CD4-positive, alpha-beta memory T cell (primary cell): ENCODE results near the gene KPTN. TPM values are rescaled to one million over a fixed set of nuclear protein-coding genes. Genes with fewer than 3 reads are reported as not detected.

Experiments used
- CTCF ChIA-PET: fragments of 350-600 bp; sonication (Branson Sonifier 250); formaldehyde crosslinking; loops from one replicate; lab custom pipeline; 2021; ENCODE audit warnings: inconsistent platforms; ENCODE audit not compliant: partially characterized antibody; lab: Charles Lee
- POLR2A ChIA-PET: fragments of 350-600 bp; sonication (Branson Sonifier 250); formaldehyde crosslinking; loops from one replicate; lab custom pipeline; 2021; ENCODE audit not compliant: partially characterized antibody; lab: Charles Lee
- DNase-seq, 5 donors: peaks; one replicate each; pipeline versions ENCODE4 v3.0.0 to v3.0.0-alpha.2; 2020 to 2022; ENCODE audit warnings: mixed read lengths in 1 of 5
- H3K27ac ChIP-seq: one replicate; pipeline ENCODE4 v1.7.0; 2013; ENCODE audit warnings: low read depth, low read length
- H3K27me3 ChIP-seq: 2 replicates; pipeline ENCODE4 v1.7.0; 2013; ENCODE audit warnings: mild to moderate bottlenecking, low read length, moderate library complexity; ENCODE audit not compliant: insufficient read depth
- H3K36me3 ChIP-seq: 2 replicates; pipeline ENCODE4 v1.7.0; 2013; ENCODE audit warnings: mild to moderate bottlenecking, low read length, moderate library complexity; ENCODE audit not compliant: insufficient read depth
- H3K4me1 ChIP-seq: 2 replicates; pipeline ENCODE4 v1.7.0; 2013; ENCODE audit warnings: mild to moderate bottlenecking, low read length, moderate library complexity; ENCODE audit not compliant: insufficient read depth
- H3K4me3 ChIP-seq, 2 donors: one replicate each; pipeline ENCODE4 v1.7.0; 2013; ENCODE audit warnings: low read length in 2 of 2, mild to moderate bottlenecking in 1 of 2
- H3K9me3 ChIP-seq, 2 donors: one replicate each; pipeline ENCODE4 v1.7.0; 2013; ENCODE audit warnings: low read length in 2 of 2, control low read depth in 1 of 2; ENCODE audit not compliant: control insufficient read depth in 1 of 2
- H3K27ac Mint-ChIP-seq, 7 donors: one replicate each; pipeline ENCODE4 v1.8.0; 2020 to 2021; ENCODE audit warnings: mixed read lengths in 7 of 7, mild to moderate bottlenecking in 6 of 7, inconsistent platforms in 3 of 7, moderate library complexity in 3 of 7
- H3K27me3 Mint-ChIP-seq, 2 donors: one replicate each; pipeline ENCODE4 v1.8.0; 2020 to 2021; ENCODE audit warnings: mixed read lengths in 2 of 2
- H3K36me3 Mint-ChIP-seq, 2 donors: one replicate each; pipeline ENCODE4 v1.8.0; 2020 to 2021; ENCODE audit warnings: mixed read lengths in 2 of 2, inconsistent platforms in 1 of 2, mild to moderate bottlenecking in 1 of 2
- H3K4me1 Mint-ChIP-seq, 4 donors: one replicate each; pipeline ENCODE4 v1.8.0; 2020 to 2021; ENCODE audit warnings: mixed read lengths in 4 of 4, mild to moderate bottlenecking in 1 of 4
- H3K4me3 Mint-ChIP-seq, 8 donors: one replicate each; pipeline ENCODE4 v1.8.0; 2020 to 2021; ENCODE audit warnings: mixed read lengths in 8 of 8, mild to moderate bottlenecking in 7 of 8, moderate library complexity in 6 of 8, inconsistent platforms in 3 of 8
- H3K9me3 Mint-ChIP-seq, 8 donors: one replicate each; pipeline ENCODE4 v1.8.0; 2020 to 2021; ENCODE audit warnings: mixed read lengths in 8 of 8, mild to moderate bottlenecking in 5 of 8, inconsistent platforms in 3 of 8, moderate library complexity in 1 of 8
- intact Hi-C: fragments of 100-400 bp; cut with micrococcal nuclease; formaldehyde crosslinking; loops from one replicate; pipeline ENCODE4 v1.15.1; 2023
- polyA plus RNA-seq, 2 donors: library from polyadenylated mRNA; unstranded; fragments of 300-500 nt; fragmentation: Illumina TruSeq; gene quantifications; one replicate each; pipeline ENCODE4 v1.2.3, GENCODE V29; 2021
- total RNA-seq, 2 experiments: library from RNA; stranded (reverse); gene quantifications; one replicate each; pipeline ENCODE4 v1.2.3, GENCODE V29; 2021

Gene KPTN
- total and polyA plus RNA-seq, 4 experiments from 2014 or later, result 4.0 to 10.6 (median 4.6) TPM

DNA sequence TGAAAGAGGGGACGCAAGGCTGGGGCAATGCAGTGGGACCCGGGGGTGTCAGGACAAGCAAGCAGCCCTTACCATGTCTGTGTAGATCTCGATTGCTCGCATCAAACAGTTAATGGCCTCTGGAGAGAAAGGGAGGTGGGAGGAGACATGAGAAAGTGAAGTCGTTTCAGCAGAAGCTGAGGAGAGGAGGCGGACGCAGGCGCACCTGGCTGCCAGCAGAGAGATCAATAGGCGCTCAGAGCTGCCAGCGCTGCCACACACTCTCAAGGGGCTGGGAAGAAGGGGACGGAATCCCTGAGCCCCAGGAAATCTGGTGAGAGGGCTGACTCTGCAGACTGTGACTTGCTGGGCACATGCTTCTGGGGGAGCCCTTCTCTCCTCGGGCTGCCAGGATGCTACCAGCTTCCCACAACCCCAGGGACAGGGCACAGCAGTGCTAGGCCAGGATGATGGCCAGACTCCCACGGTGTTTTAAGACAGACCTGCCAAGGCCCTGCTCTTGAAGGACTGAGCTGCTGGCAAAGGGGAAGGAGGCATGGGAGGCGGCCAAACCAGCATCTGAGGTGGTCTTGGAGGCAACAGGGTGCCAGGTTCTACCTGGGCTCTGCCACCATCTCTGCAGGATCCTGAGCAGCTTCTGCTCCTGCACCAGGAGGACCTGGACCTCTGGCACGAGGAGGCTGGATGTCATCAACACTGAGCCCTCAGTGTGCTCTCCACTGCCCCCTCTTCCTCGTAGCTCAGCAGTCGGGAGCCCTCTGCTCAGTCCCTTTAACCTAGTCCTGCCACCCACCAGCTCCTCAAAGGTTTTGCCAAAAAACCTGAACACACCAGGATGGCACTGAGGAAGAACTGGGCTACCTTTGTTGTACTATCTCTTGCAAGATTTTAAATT is 11.7 kb upstream of the KPTN start:
- peaks cover 46% of the 10 kb centered on the region for H3K36me3 ChIP-seq
- Mint-ChIP-seq H3K36me3 (peaks cover 7 to 61% of the 10 kb centered on the region in 2 donors), H3K27me3 (no peaks in the 10 kb centered on the region), H3K27ac (peak overlapping the region in 4 of 7 donors; percentile 2 to 47 (median 22)), H3K4me1 (peaks cover 0 to 4% (median 2%) of the 10 kb centered on the region in 4 donors), H3K4me3 (no peak overlapping the region), H3K9me3 (no peaks in the 10 kb centered on the region)
- H3K4me1 ChIP-seq, result no peaks in the 10 kb centered on the region
- no peaks in the 10 kb centered on the region for H3K9me3 ChIP-seq
- H3K27me3 ChIP-seq, result no peaks in the 10 kb centered on the region
- POLR2A ChIA-PET, result interaction anchor here (1.2 to 2.0 kb wide), 2 partner anchors 12 to 14 kb away, joined by 3 to 5 read pairs; partner anchors contain the start of gene KPTN
- DNase-seq, result peak in 1 of 5 donors; percentile 22
- intact Hi-C loops, result no loop called here
- H3K27ac ChIP-seq, result no peak overlapping the region
- CTCF ChIA-PET, result interaction anchor here (1.6 kb wide), 1 partner anchor 55 kb away, joined by 3 read pairs; no protein-coding TSS in a partner anchor
- H3K4me3 ChIP-seq, result no peak overlapping the region

DNA sequence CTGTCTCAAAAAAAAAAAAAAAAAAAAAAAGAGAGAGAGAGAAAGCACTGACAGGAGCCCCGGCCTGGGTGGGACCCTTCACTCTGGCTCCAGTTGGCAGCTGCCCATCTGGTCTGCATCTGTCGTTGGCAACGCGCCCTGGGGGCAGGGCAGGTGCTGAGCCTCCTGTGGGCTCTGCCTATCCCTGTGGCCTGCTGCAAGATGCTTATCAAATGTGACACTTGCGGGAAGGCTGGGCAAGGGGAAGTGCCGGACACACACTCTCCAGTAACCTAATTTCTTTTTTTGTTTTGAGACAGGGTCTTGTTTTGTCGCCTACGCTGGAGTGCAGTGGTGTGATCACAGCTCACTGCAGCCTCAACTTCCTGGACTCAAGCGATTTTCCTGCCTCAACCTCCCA is 10.7 kb upstream of the KPTN start:
- Histone ChIP-seq H3K27me3 (no peaks in the 10 kb centered on the region), H3K36me3 (peaks cover 46% of the 10 kb centered on the region), H3K4me1 (no peaks in the 10 kb centered on the region), H3K9me3 (no peaks in the 10 kb centered on the region), H3K27ac (no peak overlapping the region), H3K4me3 (no peak overlapping the region)
- CTCF ChIA-PET, result no interaction called here
- Mint-ChIP-seq H3K27me3 (no peaks in the 10 kb centered on the region), H3K36me3 (peaks cover 11 to 63% of the 10 kb centered on the region in 2 donors), H3K9me3 (peaks cover 0 to 2% (median 0%) of the 10 kb centered on the region in 8 donors), H3K4me3 (no peak overlapping the region), H3K27ac (peak overlapping the region in 1 of 7 donors; percentile 55), H3K4me1 (peaks cover 0 to 8% (median 2%) of the 10 kb centered on the region in 4 donors)
- peak in 1 of 5 donors; percentile 4 for DNase-seq
- intact Hi-C loops, result no loop called here
- POLR2A ChIA-PET, result interaction anchor here (1.2 to 2.0 kb wide), 2 partner anchors 11 to 15 kb away, joined by 3 to 5 read pairs; partner anchors contain the start of gene KPTN

DNA sequence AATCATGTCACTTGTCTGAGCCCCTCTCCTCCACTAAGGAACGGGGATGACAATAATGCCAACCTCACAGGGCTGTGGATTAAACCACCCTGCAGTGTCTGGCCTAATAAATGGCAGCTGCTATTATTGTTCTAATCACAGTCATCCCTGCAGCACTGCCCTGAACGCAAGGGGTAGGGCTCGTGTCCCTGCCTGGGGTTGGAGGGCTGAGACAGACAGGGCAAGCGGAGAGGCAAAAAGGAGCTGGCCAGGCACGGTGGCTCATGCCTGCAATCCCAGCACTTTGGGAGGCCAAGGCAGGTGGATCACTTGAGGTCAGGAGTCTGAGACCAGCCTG is 10.2 kb upstream of the KPTN start:
- no peaks in the 10 kb centered on the region for H3K4me1 ChIP-seq
- peak in 1 of 5 donors; percentile 7 for DNase-seq
- intact Hi-C loops, result no loop called here
- H3K4me3 ChIP-seq, result no peak overlapping the region
- H3K27me3 ChIP-seq, result no peaks in the 10 kb centered on the region
- Mint-ChIP-seq H3K4me3 (no peak overlapping the region), H3K36me3 (peaks cover 11 to 62% of the 10 kb centered on the region in 2 donors), H3K27me3 (no peaks in the 10 kb centered on the region), H3K9me3 (peaks cover 0 to 2% (median 0%) of the 10 kb centered on the region in 8 donors), H3K27ac (peak overlapping the region in 1 of 7 donors; percentile 19), H3K4me1 (peaks cover 0 to 9% (median 2%) of the 10 kb centered on the region in 4 donors)
- H3K36me3 ChIP-seq, result peaks cover 52% of the 10 kb centered on the region
- H3K9me3 ChIP-seq, result no peaks in the 10 kb centered on the region
- ChIA-PET POLR2A (interaction anchor here (1.2 to 2.0 kb wide), 2 partner anchors 11 to 15 kb away, joined by 3 to 5 read pairs; partner anchors contain the start of gene KPTN), CTCF (no interaction called here)
- H3K27ac ChIP-seq, result no peak overlapping the region

DNA sequence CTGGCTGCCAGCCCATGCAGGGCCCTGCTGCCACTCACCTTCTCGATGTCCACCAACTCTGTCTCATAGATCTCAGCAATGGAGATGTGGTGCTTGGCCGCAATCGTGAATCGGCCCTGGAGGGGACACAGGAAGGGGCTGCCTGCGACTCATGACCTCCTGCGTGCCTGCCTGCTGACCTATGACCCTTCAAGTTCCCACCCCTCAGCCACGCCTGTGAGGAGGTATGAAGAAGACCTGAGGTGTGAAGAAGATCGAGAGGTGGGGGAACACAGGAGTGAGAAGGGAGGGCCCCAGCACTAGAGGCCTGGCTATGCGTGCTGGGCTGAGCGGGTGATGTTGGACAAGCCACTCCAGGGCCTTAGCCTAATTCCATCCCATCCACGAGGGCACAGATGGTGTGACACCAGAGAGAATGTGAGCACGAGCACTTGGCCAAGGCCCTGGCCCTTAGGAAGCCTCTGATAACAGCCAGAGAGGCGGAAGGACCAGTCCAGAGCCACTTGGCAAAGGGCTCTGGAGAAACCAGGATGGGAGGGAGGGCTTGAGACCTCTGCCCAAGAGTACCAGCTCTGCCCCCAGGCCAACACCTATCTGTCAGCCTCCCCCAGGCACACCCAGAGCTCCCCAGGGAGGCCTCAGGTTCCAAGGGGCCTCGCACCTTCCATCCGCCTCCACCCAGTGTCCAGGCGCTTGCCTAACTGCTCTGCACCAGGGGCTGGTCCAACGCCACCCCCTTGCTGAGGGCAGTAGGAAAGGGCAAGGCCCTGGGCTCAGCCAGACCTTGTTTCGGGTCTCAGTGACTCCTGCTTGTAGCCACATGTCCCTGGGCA is 9.6 kb upstream of the KPTN start:
- H3K27me3 Mint-ChIP-seq, result no peaks in the 10 kb centered on the region
- peak overlapping the region in 4 of 7 donors; percentile 3 to 78 (median 48) for H3K27ac Mint-ChIP-seq
- Histone ChIP-seq H3K4me3 (no peak overlapping the region), H3K36me3 (peaks cover 55% of the 10 kb centered on the region), H3K4me1 (no peaks in the 10 kb centered on the region), H3K27me3 (no peaks in the 10 kb centered on the region), H3K27ac (no peak overlapping the region), H3K9me3 (no peaks in the 10 kb centered on the region)
- H3K4me3 Mint-ChIP-seq, result no peak overlapping the region
- ChIA-PET CTCF (interaction anchor here (0.6 kb wide), 1 partner anchor 683 kb away, joined by 5 read pairs; no protein-coding TSS in a partner anchor), POLR2A (no interaction called here)
- H3K4me1 Mint-ChIP-seq, result peaks cover 0 to 7% (median 2%) of the 10 kb centered on the region in 4 donors
- peaks cover 0 to 2% (median 0%) of the 10 kb centered on the region in 8 donors for H3K9me3 Mint-ChIP-seq
- DNase-seq, result peak in 1 of 5 donors; percentile 38
- intact Hi-C loops, result no loop called here
- H3K36me3 Mint-ChIP-seq, result peaks cover 7 to 56% of the 10 kb centered on the region in 2 donors

DNA sequence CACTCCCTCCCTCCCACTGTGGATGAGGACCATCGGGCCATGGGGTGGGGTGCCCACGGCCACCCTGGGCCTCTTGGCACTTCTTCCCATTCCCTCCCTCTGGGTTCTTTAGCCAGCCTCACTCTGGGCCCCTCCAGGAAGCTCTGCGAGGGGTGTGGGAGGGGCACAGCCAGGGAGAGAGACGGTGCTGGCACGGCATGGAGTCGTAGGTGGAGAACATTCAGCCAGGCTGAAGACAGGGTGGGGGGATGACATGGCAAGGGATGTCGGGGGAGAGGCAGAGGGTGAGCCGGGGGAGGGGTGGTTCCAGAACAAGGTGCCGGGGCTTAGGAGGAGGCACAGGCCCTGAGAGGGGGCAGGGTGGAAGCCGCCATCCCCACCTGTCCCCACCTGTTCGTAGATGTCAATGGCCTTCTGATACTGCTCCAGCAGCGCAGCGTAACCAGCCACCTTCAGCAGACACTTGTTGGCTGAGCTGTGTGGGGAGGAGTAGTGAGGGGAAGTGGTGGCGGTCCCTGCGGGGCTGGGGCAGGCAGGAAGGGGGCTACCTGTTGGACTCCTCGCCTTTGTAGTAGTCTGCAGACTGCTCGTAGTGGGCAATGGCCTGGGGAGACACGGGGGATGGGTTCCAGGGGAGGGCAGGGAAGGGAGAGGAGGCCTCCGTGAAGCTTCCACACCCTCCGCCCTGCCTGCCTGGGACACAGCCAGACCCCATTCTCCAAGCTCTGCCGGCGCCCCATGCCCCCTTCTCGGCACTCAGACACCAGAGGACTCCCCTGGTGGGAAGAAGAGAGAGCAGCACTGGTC is 8.8 kb upstream of the KPTN start:
- H3K4me1 ChIP-seq, result no peaks in the 10 kb centered on the region
- no peaks in the 10 kb centered on the region for H3K9me3 ChIP-seq
- Mint-ChIP-seq H3K4me1 (peaks cover 0 to 7% (median 2%) of the 10 kb centered on the region in 4 donors), H3K4me3 (no peak overlapping the region), H3K36me3 (peaks cover 7 to 52% of the 10 kb centered on the region in 2 donors), H3K27ac (peak overlapping the region in 3 of 7 donors; percentile 21 to 35 (median 29)), H3K27me3 (no peaks in the 10 kb centered on the region), H3K9me3 (peaks cover 0 to 2% (median 0%) of the 10 kb centered on the region in 8 donors)
- peak in 1 of 5 donors; percentile 30 for DNase-seq
- no peak overlapping the region for H3K4me3 ChIP-seq
- CTCF ChIA-PET, result no interaction called here
- peaks cover 55% of the 10 kb centered on the region for H3K36me3 ChIP-seq
- no peaks in the 10 kb centered on the region for H3K27me3 ChIP-seq
- intact Hi-C loops, result no loop called here
- POLR2A ChIA-PET, result no interaction called here
- no peak overlapping the region for H3K27ac ChIP-seq

DNA sequence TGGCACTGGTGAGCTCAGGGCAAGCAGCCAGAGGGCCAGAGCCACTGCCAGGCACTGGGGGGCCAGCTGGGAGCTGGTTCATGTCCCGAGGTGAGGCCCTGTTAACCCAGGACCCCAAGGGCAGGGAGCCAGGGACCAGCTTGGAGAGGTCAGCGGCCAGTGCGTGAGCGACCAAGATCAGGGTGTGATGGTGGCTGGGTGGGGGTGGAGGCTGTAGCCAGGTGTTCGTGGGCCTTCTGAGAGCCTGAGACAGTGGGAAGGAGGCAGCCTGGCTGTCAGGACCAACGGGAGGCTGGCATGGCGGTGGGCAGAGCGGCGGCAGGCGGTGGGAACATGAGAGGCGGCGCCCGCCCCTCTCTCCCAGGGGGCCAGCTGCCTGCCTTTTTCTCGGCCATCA is 8.1 kb upstream of the KPTN start:
- H3K36me3 ChIP-seq, result peaks cover 55% of the 10 kb centered on the region
- ChIA-PET POLR2A (no interaction called here), CTCF (no interaction called here)
- peaks cover 7 to 48% of the 10 kb centered on the region in 2 donors for H3K36me3 Mint-ChIP-seq
- H3K27me3 ChIP-seq, result no peaks in the 10 kb centered on the region
- no peaks in the 10 kb centered on the region for H3K9me3 ChIP-seq
- peaks cover 0 to 2% (median 0%) of the 10 kb centered on the region in 8 donors for H3K9me3 Mint-ChIP-seq
- H3K4me1 ChIP-seq, result no peaks in the 10 kb centered on the region
- no peaks in the 10 kb centered on the region for H3K27me3 Mint-ChIP-seq
- H3K27ac ChIP-seq, result no peak overlapping the region
- H3K27ac Mint-ChIP-seq, result peak overlapping the region in 1 of 7 donors; percentile 21
- H3K4me3 Mint-ChIP-seq, result no peak overlapping the region
- no peak overlapping the region for H3K4me3 ChIP-seq
- intact Hi-C loops, result no loop called here
- peaks cover 0 to 11% (median 4%) of the 10 kb centered on the region in 4 donors for H3K4me1 Mint-ChIP-seq
- peak in 1 of 5 donors; percentile 11 for DNase-seq
